Thyroid gland (tissue), 4 donors: Measurements from ENCODE around the gene ESRRA. TPM values are rescaled to one million over a fixed set of nuclear protein-coding genes. Genes with fewer than 3 reads are reported as not detected.

Source experiments
- DNase-seq, 2 donors: peaks; one replicate each; pipeline ENCODE4 v3.0.0-alpha.2; 2019
- H3K27ac ChIP-seq, 3 donors: fragments of 200-600 bp; sonication (generic); 1 replicate in 2 of 3; 2 replicates in 1 of 3; pipeline ENCODE4 v1.5.1; 2016 to 2019; ENCODE audit warnings: mild to moderate bottlenecking in 1 of 3, moderate library complexity in 1 of 3
- H3K27me3 ChIP-seq: fragments of 200-600 bp; sonication (generic); one replicate; pipeline ENCODE4 v1.5.1; 2019
- H3K36me3 ChIP-seq, 2 donors: fragments of 200-600 bp; sonication (generic); one replicate each; pipeline ENCODE4 v1.5.1; 2016 to 2019
- H3K4me1 ChIP-seq, 2 donors: fragments of 200-600 bp; sonication (generic); one replicate each; pipeline ENCODE4 v1.5.1; 2017 to 2019
- H3K4me3 ChIP-seq, 3 donors: fragments of 200-600 bp; sonication (generic); replicated peaks in 1 of 3; 1 replicate in 2 of 3; 2 replicates in 1 of 3; pipeline ENCODE4 v1.5.1; 2016; ENCODE audit warnings: mild to moderate bottlenecking in 1 of 3
- H3K9me3 ChIP-seq: fragments of 200-600 bp; sonication (generic); one replicate; pipeline ENCODE4 v1.5.1; 2017
- POLR2A ChIP-seq, 2 donors: fragments of 450-650 bp; IDR thresholded peaks; one replicate each; pipeline ENCODE4 v1.6.1; 2017; ENCODE audit warnings: antibody characterized with exemption in 2 of 2, mild to moderate bottlenecking in 2 of 2, moderate library complexity in 1 of 2
- WGBS, 2 donors: methylation state at CpG; one replicate each; pipeline ENCODE4 v1.1.5; 2017; 5-methylcytosine and 5-hydroxymethylcytosine counted together
- intact Hi-C: fragments of 100-400 bp; cut with DNase I; formaldehyde crosslinking; loops from one replicate; pipeline ENCODE4 v1.15.1; 2023
- total RNA-seq, 4 donors: library from RNA; depleted of rRNA; stranded (reverse); fragments of >200 nt; gene quantifications; one replicate each; pipeline ENCODE4 v1.2.3, GENCODE V29; 2016
- TF ChIP-seq, protein P1 (sequence below), 6 experiments: fragments of 200-600 bp in 3 of 6; fragments of 450-650 bp in 3 of 6; sonication (generic) in 3 of 6; IDR thresholded peaks; one replicate each; pipeline ENCODE4 v1.5.1; 2016 to 2019; ENCODE audit warnings: antibody characterized with exemption in 6 of 6, mild to moderate bottlenecking in 2 of 6, inconsistent platforms in 1 of 6, moderate library complexity in 1 of 6

The ESRRA gene
- total RNA-seq, 4 donors from 2014 or later = 42.8 to 71.6 (median 58.3) TPM

DNA sequence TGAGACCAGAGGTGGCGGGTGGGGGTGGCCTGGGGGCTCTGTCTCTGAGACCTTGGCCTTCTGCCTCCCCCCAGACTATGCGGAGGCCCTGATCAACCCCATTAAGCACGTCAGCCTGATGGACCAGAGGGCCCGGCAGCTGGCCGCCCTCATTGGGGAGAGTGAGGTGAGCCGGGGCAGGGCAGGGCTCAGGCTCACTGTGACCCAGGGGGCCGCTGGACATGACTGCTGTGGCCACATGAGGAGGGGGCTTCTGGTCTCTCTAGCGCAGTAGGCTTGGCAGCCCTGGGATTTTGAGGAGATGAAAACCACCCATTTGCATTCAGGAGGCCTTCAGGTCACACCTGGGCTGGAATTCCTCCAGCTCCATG lies 41.4 kb upstream of the ESRRA start:
- Histone ChIP-seq H3K36me3 (peaks cover 20% of the 10 kb centered on the region in 2 donors), H3K27me3 (no peaks in the 10 kb centered on the region), H3K4me3 (no peak overlapping the region), H3K9me3 (no peaks in the 10 kb centered on the region), H3K27ac (no peak overlapping the region), H3K4me1 (peaks cover 17 to 22% of the 10 kb centered on the region in 2 donors)
- no peak for DNase-seq
- 98 to 100% methylated on average over 1 to 7 of the region's 8 CpGs for WGBS, 2 donors
- intact Hi-C loops = no loop called here
- TF ChIP-seq, protein P1, sequence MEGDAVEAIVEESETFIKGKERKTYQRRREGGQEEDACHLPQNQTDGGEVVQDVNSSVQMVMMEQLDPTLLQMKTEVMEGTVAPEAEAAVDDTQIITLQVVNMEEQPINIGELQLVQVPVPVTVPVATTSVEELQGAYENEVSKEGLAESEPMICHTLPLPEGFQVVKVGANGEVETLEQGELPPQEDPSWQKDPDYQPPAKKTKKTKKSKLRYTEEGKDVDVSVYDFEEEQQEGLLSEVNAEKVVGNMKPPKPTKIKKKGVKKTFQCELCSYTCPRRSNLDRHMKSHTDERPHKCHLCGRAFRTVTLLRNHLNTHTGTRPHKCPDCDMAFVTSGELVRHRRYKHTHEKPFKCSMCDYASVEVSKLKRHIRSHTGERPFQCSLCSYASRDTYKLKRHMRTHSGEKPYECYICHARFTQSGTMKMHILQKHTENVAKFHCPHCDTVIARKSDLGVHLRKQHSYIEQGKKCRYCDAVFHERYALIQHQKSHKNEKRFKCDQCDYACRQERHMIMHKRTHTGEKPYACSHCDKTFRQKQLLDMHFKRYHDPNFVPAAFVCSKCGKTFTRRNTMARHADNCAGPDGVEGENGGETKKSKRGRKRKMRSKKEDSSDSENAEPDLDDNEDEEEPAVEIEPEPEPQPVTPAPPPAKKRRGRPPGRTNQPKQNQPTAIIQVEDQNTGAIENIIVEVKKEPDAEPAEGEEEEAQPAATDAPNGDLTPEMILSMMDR (IDR thresholded peaks at IDR 0.05) = no peak
- no peak for TF ChIP-seq POLR2A (IDR thresholded peaks at IDR 0.05)

GRCh38 chr11:64264371-64264852 lies 40.9 kb upstream of the ESRRA start:
- 93 to 96% methylated on average over 10 of the region's 10 CpGs for WGBS, 2 donors
- H3K27me3 ChIP-seq = no peaks in the 10 kb centered on the region
- no peak overlapping the region for H3K27ac ChIP-seq
- no peaks in the 10 kb centered on the region for H3K9me3 ChIP-seq
- H3K4me3 ChIP-seq = no peak overlapping the region
- H3K36me3 ChIP-seq = peaks cover 16% of the 10 kb centered on the region in 2 donors
- peaks cover 18 to 26% of the 10 kb centered on the region in 2 donors for H3K4me1 ChIP-seq
- no peak for DNase-seq
- intact Hi-C loops = no loop called here
- TF ChIP-seq, protein P1 (IDR thresholded peaks at IDR 0.05) = no peak
- no peak for TF ChIP-seq POLR2A (IDR thresholded peaks at IDR 0.05)

DNA sequence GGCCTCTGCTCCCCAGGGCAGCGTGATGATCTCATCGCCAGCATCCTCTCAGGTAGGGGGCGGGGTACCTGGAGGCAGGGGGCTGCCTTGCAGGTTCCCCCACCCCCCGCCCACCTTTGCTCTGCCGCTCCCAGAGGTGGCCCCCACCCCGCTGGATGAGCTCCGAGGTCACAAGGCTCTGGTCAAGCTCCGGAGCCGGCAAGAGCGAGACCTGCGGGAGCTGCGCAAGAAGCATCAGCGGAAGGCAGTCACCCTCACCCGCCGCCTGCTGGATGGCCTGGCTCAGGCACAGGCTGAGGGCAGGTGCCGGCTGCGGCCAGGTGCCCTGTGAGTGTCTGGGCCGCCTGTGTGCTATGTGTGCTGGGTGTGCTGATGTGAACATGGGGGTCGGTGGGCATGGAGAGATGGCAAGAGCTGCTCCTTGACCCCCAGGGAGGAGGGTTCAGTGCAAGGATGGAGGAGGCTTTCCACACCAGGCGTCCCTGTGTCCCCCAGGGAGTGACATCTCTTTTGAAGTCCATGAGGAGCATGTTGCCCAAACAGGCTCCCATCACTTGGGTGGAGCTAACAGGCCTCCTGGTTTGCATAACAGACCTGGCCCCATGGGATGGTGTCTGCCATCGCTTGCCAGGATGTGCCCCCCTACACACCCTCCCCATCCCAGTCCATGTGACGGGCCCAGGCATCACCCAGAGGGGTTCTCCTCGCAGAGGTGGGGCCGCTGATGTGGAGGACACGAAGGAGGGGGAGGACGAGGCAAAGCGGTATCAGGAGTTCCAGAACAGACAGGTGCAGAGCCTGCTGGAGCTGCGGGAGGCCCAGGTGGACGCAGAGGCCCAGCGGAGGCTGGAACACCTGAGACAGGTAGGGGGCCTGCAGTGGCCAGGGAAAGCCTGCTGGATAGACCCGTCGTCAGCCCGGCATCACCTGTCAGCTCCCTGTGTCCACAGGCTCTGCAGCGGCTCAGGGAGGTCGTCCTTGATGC lies 39.9 kb upstream of the ESRRA start:
- no peak overlapping the region for H3K27ac ChIP-seq
- H3K4me1 ChIP-seq = peaks cover 18 to 26% of the 10 kb centered on the region in 2 donors
- TF ChIP-seq, protein P1 (IDR thresholded peaks at IDR 0.05) = no peak
- TF ChIP-seq POLR2A (IDR thresholded peaks at IDR 0.05) = no peak
- H3K36me3 ChIP-seq = peaks cover 16% of the 10 kb centered on the region in 2 donors
- intact Hi-C loops = no loop called here
- DNase-seq = no peak
- H3K27me3 ChIP-seq = no peaks in the 10 kb centered on the region
- H3K4me3 ChIP-seq = no peak overlapping the region
- H3K9me3 ChIP-seq = no peaks in the 10 kb centered on the region
- 93 to 94% methylated on average over 26 to 32 of the region's 35 CpGs for WGBS, 2 donors

- no peaks in the 10 kb centered on the region for H3K27me3 ChIP-seq
- H3K4me3 ChIP-seq = no peak overlapping the region
- peaks cover 16% of the 10 kb centered on the region in 2 donors for H3K36me3 ChIP-seq
- H3K4me1 ChIP-seq = peaks cover 18 to 26% of the 10 kb centered on the region in 2 donors
- 84 to 94% methylated on average over 14 to 15 of the region's 15 CpGs for WGBS, 2 donors
- no peaks in the 10 kb centered on the region for H3K9me3 ChIP-seq
- TF ChIP-seq POLR2A (IDR thresholded peaks at IDR 0.05) = no peak
- TF ChIP-seq, protein P1 (IDR thresholded peaks at IDR 0.05) = no peak
- no peak overlapping the region for H3K27ac ChIP-seq
- no peak for DNase-seq
- intact Hi-C loops = no loop called here
Observed at GRCh38 chr11:64266339-64266738, 39.0 kb upstream of the ESRRA start.
